ENCODE data around the gene AFF3. TPM values are rescaled to one million over a fixed set of nuclear protein-coding genes. Genes with fewer than 3 reads are reported as not detected.

AFF3 gene
- total and polyA plus RNA-seq, 4 donors: 0.48 to 5.3 (median 2.3) TPM

DNA sequence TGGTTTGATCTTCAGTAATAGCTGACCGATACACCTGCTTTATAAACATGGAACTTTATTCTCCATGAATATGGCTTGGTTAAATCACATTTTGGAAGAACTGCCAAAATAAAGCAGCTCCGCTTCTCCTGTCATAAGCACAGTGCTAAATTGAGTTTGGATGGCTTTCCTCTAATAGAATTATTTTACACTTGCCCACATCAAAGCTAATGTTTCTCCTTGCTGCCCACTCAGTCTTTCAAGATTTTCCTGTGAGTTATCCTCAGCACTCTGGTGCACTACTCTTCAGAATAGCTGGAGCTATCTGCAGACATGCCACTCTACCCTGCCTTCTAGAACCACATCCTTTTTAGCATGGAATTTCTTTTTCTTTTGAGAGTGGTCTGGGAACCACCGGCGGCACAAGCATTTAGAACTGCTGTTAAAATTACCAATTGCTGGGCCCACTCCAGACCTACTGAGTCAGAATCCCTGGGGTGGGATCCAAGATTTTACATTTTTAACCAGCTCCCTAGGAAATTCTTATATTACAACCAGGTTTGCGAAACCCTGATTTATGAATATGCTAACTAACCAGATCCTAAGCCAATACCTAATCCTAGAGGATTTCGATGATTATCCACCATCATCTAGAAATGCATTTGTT lies 283.3 kb downstream of the AFF3 start:
- H3K9me3 ChIP-seq (ENCODE audit: control insufficient read depth in 4 of 4, low read length in 3 of 4): no peaks in the 10 kb centered on the region
- no peak for DNase-seq (ENCODE audit: low spot score)
- TF ChIP-seq, protein P1, sequence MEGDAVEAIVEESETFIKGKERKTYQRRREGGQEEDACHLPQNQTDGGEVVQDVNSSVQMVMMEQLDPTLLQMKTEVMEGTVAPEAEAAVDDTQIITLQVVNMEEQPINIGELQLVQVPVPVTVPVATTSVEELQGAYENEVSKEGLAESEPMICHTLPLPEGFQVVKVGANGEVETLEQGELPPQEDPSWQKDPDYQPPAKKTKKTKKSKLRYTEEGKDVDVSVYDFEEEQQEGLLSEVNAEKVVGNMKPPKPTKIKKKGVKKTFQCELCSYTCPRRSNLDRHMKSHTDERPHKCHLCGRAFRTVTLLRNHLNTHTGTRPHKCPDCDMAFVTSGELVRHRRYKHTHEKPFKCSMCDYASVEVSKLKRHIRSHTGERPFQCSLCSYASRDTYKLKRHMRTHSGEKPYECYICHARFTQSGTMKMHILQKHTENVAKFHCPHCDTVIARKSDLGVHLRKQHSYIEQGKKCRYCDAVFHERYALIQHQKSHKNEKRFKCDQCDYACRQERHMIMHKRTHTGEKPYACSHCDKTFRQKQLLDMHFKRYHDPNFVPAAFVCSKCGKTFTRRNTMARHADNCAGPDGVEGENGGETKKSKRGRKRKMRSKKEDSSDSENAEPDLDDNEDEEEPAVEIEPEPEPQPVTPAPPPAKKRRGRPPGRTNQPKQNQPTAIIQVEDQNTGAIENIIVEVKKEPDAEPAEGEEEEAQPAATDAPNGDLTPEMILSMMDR (IDR thresholded peaks at IDR 0.05; ENCODE audit: low read depth, low read length, missing input control): no peak
- TF ChIP-seq EGR1 (IDR thresholded peaks at IDR 0.05; ENCODE audit: low read depth in 2 of 2) (no peak), RAD21 (IDR thresholded peaks at IDR 0.05) (no peak), FOXA1 (IDR thresholded peaks at IDR 0.05) (no peak), TAF1 (conservative IDR thresholded peaks at IDR 0.05) (no peak), HNF4G (IDR thresholded peaks at IDR 0.05) (no peak), HNF4A (conservative IDR thresholded peaks at IDR 0.05) (no peak)
- TF ChIP-seq, protein P2, sequence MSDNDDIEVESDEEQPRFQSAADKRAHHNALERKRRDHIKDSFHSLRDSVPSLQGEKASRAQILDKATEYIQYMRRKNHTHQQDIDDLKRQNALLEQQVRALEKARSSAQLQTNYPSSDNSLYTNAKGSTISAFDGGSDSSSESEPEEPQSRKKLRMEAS (IDR thresholded peaks at IDR 0.05): no peak
- TF ChIP-seq, protein P3, sequence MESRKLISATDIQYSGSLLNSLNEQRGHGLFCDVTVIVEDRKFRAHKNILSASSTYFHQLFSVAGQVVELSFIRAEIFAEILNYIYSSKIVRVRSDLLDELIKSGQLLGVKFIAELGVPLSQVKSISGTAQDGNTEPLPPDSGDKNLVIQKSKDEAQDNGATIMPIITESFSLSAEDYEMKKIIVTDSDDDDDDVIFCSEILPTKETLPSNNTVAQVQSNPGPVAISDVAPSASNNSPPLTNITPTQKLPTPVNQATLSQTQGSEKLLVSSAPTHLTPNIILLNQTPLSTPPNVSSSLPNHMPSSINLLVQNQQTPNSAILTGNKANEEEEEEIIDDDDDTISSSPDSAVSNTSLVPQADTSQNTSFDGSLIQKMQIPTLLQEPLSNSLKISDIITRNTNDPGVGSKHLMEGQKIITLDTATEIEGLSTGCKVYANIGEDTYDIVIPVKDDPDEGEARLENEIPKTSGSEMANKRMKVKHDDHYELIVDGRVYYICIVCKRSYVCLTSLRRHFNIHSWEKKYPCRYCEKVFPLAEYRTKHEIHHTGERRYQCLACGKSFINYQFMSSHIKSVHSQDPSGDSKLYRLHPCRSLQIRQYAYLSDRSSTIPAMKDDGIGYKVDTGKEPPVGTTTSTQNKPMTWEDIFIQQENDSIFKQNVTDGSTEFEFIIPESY (IDR thresholded peaks at IDR 0.05): no peak
- H3K4me1 ChIP-seq (ENCODE audit: control insufficient read depth in 4 of 4, insufficient read depth in 4 of 4, low read length in 3 of 4): peaks cover 1 to 11% (median 7%) of the 10 kb centered on the region in 4 donors
- no peak overlapping the region for H3K27ac ChIP-seq (ENCODE audit: low read depth in 1 of 2, low read length in 2 of 2)
- WGBS: 96% methylated on average over 6 of the region's 6 CpGs
- no peaks in the 10 kb centered on the region for H3K27me3 ChIP-seq (ENCODE audit: control insufficient read depth in 4 of 4, insufficient read depth in 4 of 4, low read length in 3 of 4)
- no peak overlapping the region for H3K4me3 ChIP-seq (ENCODE audit: low read depth in 1 of 3, low read length in 3 of 3)
- H3K36me3 ChIP-seq (ENCODE audit: control insufficient read depth in 4 of 4, insufficient read depth in 3 of 4, low read depth in 1 of 4, low read length in 3 of 4): no peaks in the 10 kb centered on the region
- H3K9ac ChIP-seq (ENCODE audit: low read depth in 1 of 2, low read length in 2 of 2): no peak overlapping the region

DNA sequence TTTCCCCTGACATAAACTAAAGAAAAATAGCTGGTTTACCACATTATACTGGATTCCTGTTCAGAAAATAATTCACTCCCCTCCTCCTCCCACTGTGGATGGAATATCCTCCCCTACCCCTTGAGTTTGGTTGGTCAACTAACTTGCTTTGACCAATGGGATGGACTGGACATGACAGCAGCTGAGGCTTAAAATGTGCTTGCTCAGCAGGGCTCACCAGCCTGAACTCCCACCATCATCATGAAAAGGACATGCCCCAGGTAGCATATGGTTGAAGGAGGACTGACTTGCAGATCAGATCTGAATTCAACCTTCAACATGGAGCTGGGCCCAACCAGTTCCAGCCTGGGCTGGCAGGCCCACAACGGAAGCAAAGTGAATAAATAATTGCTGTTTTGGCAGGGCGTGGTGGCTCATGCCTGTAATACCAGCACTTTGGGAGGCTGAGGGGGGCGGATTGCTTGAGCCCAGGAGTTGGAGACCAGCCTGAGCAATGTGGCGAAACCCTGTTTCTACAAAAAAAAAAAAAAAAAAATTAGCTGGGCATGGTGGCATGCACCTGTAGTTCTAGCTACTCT lies 284.4 kb downstream of the AFF3 start:
- Histone ChIP-seq H3K27ac (ENCODE audit: low read depth in 1 of 2, low read length in 2 of 2) (no peak overlapping the region), H3K27me3 (ENCODE audit: control insufficient read depth in 4 of 4, insufficient read depth in 4 of 4, low read length in 3 of 4) (no peaks in the 10 kb centered on the region), H3K36me3 (ENCODE audit: control insufficient read depth in 4 of 4, insufficient read depth in 3 of 4, low read depth in 1 of 4, low read length in 3 of 4) (no peaks in the 10 kb centered on the region), H3K4me1 (ENCODE audit: control insufficient read depth in 4 of 4, insufficient read depth in 4 of 4, low read length in 3 of 4) (peaks cover 2 to 17% (median 14%) of the 10 kb centered on the region in 4 donors), H3K9me3 (ENCODE audit: control insufficient read depth in 4 of 4, low read length in 3 of 4) (no peaks in the 10 kb centered on the region), H3K4me3 (ENCODE audit: low read depth in 1 of 3, low read length in 3 of 3) (no peak overlapping the region), H3K9ac (ENCODE audit: low read depth in 1 of 2, low read length in 2 of 2) (no peak overlapping the region)
- DNase-seq (ENCODE audit: low spot score): no peak
- no peak for TF ChIP-seq NR2F2 (IDR thresholded peaks at IDR 0.05)
- TF ChIP-seq, protein P4, sequence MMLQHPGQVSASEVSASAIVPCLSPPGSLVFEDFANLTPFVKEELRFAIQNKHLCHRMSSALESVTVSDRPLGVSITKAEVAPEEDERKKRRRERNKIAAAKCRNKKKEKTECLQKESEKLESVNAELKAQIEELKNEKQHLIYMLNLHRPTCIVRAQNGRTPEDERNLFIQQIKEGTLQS (IDR thresholded peaks at IDR 0.05): no peak
- TF ChIP-seq RAD21 (IDR thresholded peaks at IDR 0.05): no peak
- TF ChIP-seq SP1 (IDR thresholded peaks at IDR 0.05): no peak
- no peak for TF ChIP-seq FOXA2 (IDR thresholded peaks at IDR 0.05)
- TF ChIP-seq, protein P5, sequence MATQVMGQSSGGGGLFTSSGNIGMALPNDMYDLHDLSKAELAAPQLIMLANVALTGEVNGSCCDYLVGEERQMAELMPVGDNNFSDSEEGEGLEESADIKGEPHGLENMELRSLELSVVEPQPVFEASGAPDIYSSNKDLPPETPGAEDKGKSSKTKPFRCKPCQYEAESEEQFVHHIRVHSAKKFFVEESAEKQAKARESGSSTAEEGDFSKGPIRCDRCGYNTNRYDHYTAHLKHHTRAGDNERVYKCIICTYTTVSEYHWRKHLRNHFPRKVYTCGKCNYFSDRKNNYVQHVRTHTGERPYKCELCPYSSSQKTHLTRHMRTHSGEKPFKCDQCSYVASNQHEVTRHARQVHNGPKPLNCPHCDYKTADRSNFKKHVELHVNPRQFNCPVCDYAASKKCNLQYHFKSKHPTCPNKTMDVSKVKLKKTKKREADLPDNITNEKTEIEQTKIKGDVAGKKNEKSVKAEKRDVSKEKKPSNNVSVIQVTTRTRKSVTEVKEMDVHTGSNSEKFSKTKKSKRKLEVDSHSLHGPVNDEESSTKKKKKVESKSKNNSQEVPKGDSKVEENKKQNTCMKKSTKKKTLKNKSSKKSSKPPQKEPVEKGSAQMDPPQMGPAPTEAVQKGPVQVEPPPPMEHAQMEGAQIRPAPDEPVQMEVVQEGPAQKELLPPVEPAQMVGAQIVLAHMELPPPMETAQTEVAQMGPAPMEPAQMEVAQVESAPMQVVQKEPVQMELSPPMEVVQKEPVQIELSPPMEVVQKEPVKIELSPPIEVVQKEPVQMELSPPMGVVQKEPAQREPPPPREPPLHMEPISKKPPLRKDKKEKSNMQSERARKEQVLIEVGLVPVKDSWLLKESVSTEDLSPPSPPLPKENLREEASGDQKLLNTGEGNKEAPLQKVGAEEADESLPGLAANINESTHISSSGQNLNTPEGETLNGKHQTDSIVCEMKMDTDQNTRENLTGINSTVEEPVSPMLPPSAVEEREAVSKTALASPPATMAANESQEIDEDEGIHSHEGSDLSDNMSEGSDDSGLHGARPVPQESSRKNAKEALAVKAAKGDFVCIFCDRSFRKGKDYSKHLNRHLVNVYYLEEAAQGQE (IDR thresholded peaks at IDR 0.05): no peak
- TF ChIP-seq HNF4A (conservative IDR thresholded peaks at IDR 0.05): no peak
- TF ChIP-seq RXRA (IDR thresholded peaks at IDR 0.05): no peak
- no peak for TF ChIP-seq YY1 (IDR thresholded peaks at IDR 0.05)
- no peak for TF ChIP-seq GABPA (IDR thresholded peaks at IDR 0.05 in 1 of 2, conservative IDR thresholded peaks at IDR 0.05 in 1 of 2)
- no peak for TF ChIP-seq EGR1 (IDR thresholded peaks at IDR 0.05; ENCODE audit: low read depth in 2 of 2)
- TF ChIP-seq, protein P2 (IDR thresholded peaks at IDR 0.05): no peak
- no peak for TF ChIP-seq JUND (IDR thresholded peaks at IDR 0.05)
- WGBS: 87% methylated on average over 4 of the region's 4 CpGs

All from liver (tissue), 9 donors.